Omental fat pad (tissue), 4 donors: ENCODE data around the gene DYNLRB1. TPM values are rescaled to one million over a fixed set of nuclear protein-coding genes. Genes with fewer than 3 reads are reported as not detected.

Experiments used
- ATAC-seq: fragments of 150-250 bp; one replicate; pipeline ENCODE4 v1.9.1; 2016; ENCODE audit warnings: mild to moderate bottlenecking, moderate library complexity; ENCODE audit not compliant: low FRiP score
- DNase-seq: peaks from one replicate; pipeline ENCODE4 v3.0.0-alpha.2; 2019; ENCODE audit warnings: low spot score
- CTCF ChIP-seq, 3 donors: fragments of 450-650 bp; IDR thresholded peaks; one replicate each; pipeline ENCODE4 v1.5.1; 2016 to 2017; ENCODE audit warnings: antibody characterized with exemption in 3 of 3, mild to moderate bottlenecking in 3 of 3, moderate library complexity in 2 of 3
- total RNA-seq, 4 donors: library from RNA; depleted of rRNA; stranded (reverse); fragments of >200 nt; gene quantifications; one replicate each; pipeline ENCODE4 v1.1.0, GENCODE V29; 2016

The DYNLRB1 gene
- total RNA-seq, 4 donors from 2014 or later = 83.0 to 121 (median 108) TPM

GRCh38 chr20:34549291-34549928 is 33.2 kb downstream of the DYNLRB1 start:
- no peak for TF ChIP-seq CTCF (IDR thresholded peaks at IDR 0.05)
- ATAC-seq (no peak), DNase-seq (no peak)

- TF ChIP-seq CTCF (IDR thresholded peaks at IDR 0.05) = no peak
- ATAC-seq (no peak), DNase-seq (no peak)
These were observed 33.7 kb downstream of the DYNLRB1 start for GRCh38 chr20:34549929-34550305.

- ATAC-seq = no peak
- no peak for TF ChIP-seq CTCF (IDR thresholded peaks at IDR 0.05)
These were observed 36.3 kb downstream of the DYNLRB1 start for GRCh38 chr20:34552569-34552968.

GRCh38 chr20:34553366-34553867 is 37.2 kb downstream of the DYNLRB1 start:
- ATAC-seq (no peak), DNase-seq (no peak)
- no peak for TF ChIP-seq CTCF (IDR thresholded peaks at IDR 0.05)

More at GRCh38 chr20:34552569-34552968, 36.3 kb downstream of the DYNLRB1 start:
- DNase-seq = no peak

- no peak for DNase-seq
- TF ChIP-seq CTCF (IDR thresholded peaks at IDR 0.05) = no peak
- ATAC-seq = no peak
These were observed 41.7 kb downstream of the DYNLRB1 start for GRCh38 chr20:34557936-34558319.

GRCh38 chr20:34558320-34559218 is 42.3 kb downstream of the DYNLRB1 start, which contains the start of gene MAP1LC3A:
TSS of gene MAP1LC3A (plus strand) at chr20:34558718. CDS start at chr20:34558869, 151 bp downstream.
- ATAC-seq = peak; percentile 96
- peak; percentile 93 for DNase-seq
- TF ChIP-seq CTCF (IDR thresholded peaks at IDR 0.05) = no peak
